Keratinocyte (primary cell): ENCODE data around the gene ROBO2. TPM values are rescaled to one million over a fixed set of nuclear protein-coding genes. Genes with fewer than 3 reads are reported as not detected.

Source experiments
- DNase-seq: peaks from one replicate; pipeline ENCODE4 v3.0.0-alpha.2; 2011; ENCODE audit warnings: low read depth, missing footprints, low spot score
- FAIRE-seq: peaks from 2 replicates; lab custom pipeline; 2011; peaks lifted over from hg19 to GRCh38; lab: Jason Lieb, UNC
- H2AFZ ChIP-seq: 2 replicates; pipeline ENCODE4 v1.6.0; 2012; ENCODE audit warnings: low read length, control low read depth, inconsistent platforms; ENCODE audit not compliant: control insufficient read depth
- H3K27ac ChIP-seq: 2 replicates; pipeline ENCODE4 v1.5.1; 2011; ENCODE audit warnings: low read length; ENCODE audit not compliant: control insufficient read depth, insufficient read depth
- H3K27me3 ChIP-seq: 3 replicates; pipeline ENCODE4 v1.6.0; 2011; ENCODE audit warnings: low read length; ENCODE audit not compliant: control insufficient read depth, insufficient read depth; ENCODE audit errors: extremely low read depth
- H3K36me3 ChIP-seq, 2 experiments: 2 replicates in 1 of 2; 3 replicates in 1 of 2; pipeline ENCODE4 v1.5.1; 2011; ENCODE audit warnings: low read length in 2 of 2, mild to moderate bottlenecking in 1 of 2; ENCODE audit not compliant: control insufficient read depth in 2 of 2, insufficient read depth in 2 of 2; ENCODE audit errors: extremely low read depth in 1 of 2
- H3K4me1 ChIP-seq: 3 replicates; pipeline ENCODE4 v1.5.1; 2011; ENCODE audit warnings: low read length; ENCODE audit not compliant: control insufficient read depth, insufficient read depth; ENCODE audit errors: extremely low read depth
- H3K4me2 ChIP-seq: 3 replicates; pipeline ENCODE4 v1.6.0; 2011; ENCODE audit warnings: low read depth, low read length; ENCODE audit not compliant: control insufficient read depth, insufficient read depth; ENCODE audit errors: extremely low read depth
- H3K4me3 ChIP-seq, 3 experiments: fragments of 200-600 bp in 1 of 3; sonication (generic) in 1 of 3; 2 replicates in 2 of 3; 3 replicates in 1 of 3; pipeline ENCODE4 v1.5.1; 2011 to 2016; ENCODE audit warnings: low read length in 3 of 3, mild to moderate bottlenecking in 3 of 3, control low read depth in 2 of 3, inconsistent platforms in 1 of 3, low read depth in 1 of 3, mixed read lengths in 1 of 3, mixed run types in 1 of 3, moderate library complexity in 1 of 3; ENCODE audit not compliant: control insufficient read depth in 2 of 3, insufficient read depth in 2 of 3; ENCODE audit errors: extremely low read depth in 1 of 3
- H3K79me2 ChIP-seq: 2 replicates; pipeline ENCODE4 v1.6.0; 2012; ENCODE audit warnings: low read length; ENCODE audit not compliant: control insufficient read depth, insufficient read depth
- H3K9ac ChIP-seq: 3 replicates; pipeline ENCODE4 v1.6.0; 2011; ENCODE audit warnings: low read length; ENCODE audit not compliant: control insufficient read depth, insufficient read depth; ENCODE audit errors: extremely low read depth
- H3K9me1 ChIP-seq: 3 replicates; pipeline ENCODE4 v1.6.0; 2011; ENCODE audit warnings: low read length; ENCODE audit not compliant: control insufficient read depth, insufficient read depth; ENCODE audit errors: extremely low read depth
- H3K9me3 ChIP-seq: 2 replicates; pipeline ENCODE4 v1.5.1; 2012; ENCODE audit warnings: low read depth, low read length; ENCODE audit not compliant: control insufficient read depth
- H4K20me1 ChIP-seq: 3 replicates; pipeline ENCODE4 v1.6.0; 2011; ENCODE audit warnings: low read length; ENCODE audit not compliant: control insufficient read depth, insufficient read depth; ENCODE audit errors: extremely low read depth
- CTCF ChIP-seq, 3 experiments: IDR thresholded peaks in 1 of 3; conservative IDR thresholded peaks in 1 of 3; optimal IDR thresholded peaks in 1 of 3; 2 replicates in 2 of 3; 3 replicates in 1 of 3; pipeline versions ENCODE3 to v1.5.1; 2011; ENCODE audit warnings: low read length in 3 of 3, mild to moderate bottlenecking in 3 of 3, moderate library complexity in 2 of 3, control low read depth in 1 of 3, inconsistent platforms in 1 of 3; ENCODE audit not compliant: insufficient read depth in 2 of 3; ENCODE audit errors: extremely low read depth in 1 of 3
- EZH2 ChIP-seq: IDR thresholded peaks from one replicate; pipeline ENCODE4 v1.6.1; 2012; ENCODE audit warnings: inconsistent platforms, mild to moderate bottlenecking, low read length, moderate library complexity
- dilution Hi-C: fragments of 300-500 bp; cut with MboI; formaldehyde crosslinking; loops from one replicate; pipeline ENCODE4 v1.7.0; 2020; ENCODE audit warnings: low sequenced_read_pairs; ENCODE audit not compliant: extremely low pct_ligation_motif_present
- polyA plus RNA-seq, 5 experiments: library from polyadenylated mRNA; depleted of rRNA in 3 of 5; stranded (reverse) in 3 of 5; stranded (forward) in 1 of 5; unstranded in 1 of 5; fragments of >200 nt; gene quantifications; 1 replicate in 1 of 5; 2 replicates in 3 of 5; 3 replicates in 1 of 5; pipeline versions ENCODE4 v1.2.1 to v1.2.3, GENCODE V29; 2011 to 2012; ENCODE audit warnings: missing spikeins in 2 of 5, low read depth in 1 of 5, low replicate concordance in 1 of 5

ROBO2 gene
- polyA plus RNA-seq, 1 donor (not counting 4 experiments of a cell fraction or from before 2014, with no cell fraction given) = 0.30 TPM

GRCh38 chr3:77667901-77668300 is 628.0 kb downstream of the ROBO2 start:
- Histone ChIP-seq H3K4me2 (no peak overlapping the region), H4K20me1 (no peaks in the 10 kb centered on the region), H3K4me1 (no peaks in the 10 kb centered on the region), H3K4me3 (no peak overlapping the region), H3K27me3 (no peaks in the 10 kb centered on the region), H3K36me3 (no peaks in the 10 kb centered on the region), H3K9me1 (no peaks in the 10 kb centered on the region), H3K27ac (no peak overlapping the region), H3K79me2 (no peaks in the 10 kb centered on the region), H3K9me3 (no peaks in the 10 kb centered on the region), H3K9ac (no peak overlapping the region), H2AFZ (no peak overlapping the region)
- FAIRE-seq (no peak), DNase-seq (no peak)
- TF ChIP-seq EZH2 (no peak), CTCF (optimal IDR thresholded peaks at IDR 0.05 in 1 of 3, IDR thresholded peaks at IDR 0.05 in 1 of 3, conservative IDR thresholded peaks at IDR 0.05 in 1 of 3; ENCODE audit: extremely low read depth in 1 of 3, insufficient read depth in 2 of 3, low read length in 3 of 3) (no peak)
- dilution Hi-C loops = no loop called here

DNA sequence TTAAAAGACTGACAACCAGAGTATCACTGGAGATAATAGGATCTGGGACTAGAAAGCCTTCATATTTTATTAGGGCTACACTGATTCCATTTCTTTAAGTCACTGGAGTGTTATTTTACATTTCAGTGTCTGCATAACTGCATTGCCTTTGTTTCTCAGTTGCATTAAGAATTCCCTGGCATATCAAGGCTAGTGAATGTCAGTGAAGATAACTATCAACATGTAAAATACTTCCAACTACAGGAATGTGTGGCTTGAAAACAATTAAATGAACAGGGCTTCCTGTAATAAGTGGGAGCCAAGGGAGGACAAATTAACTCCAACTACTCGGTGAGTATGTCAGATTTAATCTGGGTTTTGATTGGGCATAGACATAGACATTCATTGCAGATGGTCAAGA is 628.5 kb downstream of the ROBO2 start:
- FAIRE-seq (no peak), DNase-seq (no peak)
- Histone ChIP-seq H4K20me1 (no peaks in the 10 kb centered on the region), H3K27ac (no peak overlapping the region), H3K27me3 (no peaks in the 10 kb centered on the region), H3K9me1 (no peaks in the 10 kb centered on the region), H3K36me3 (no peaks in the 10 kb centered on the region), H3K4me1 (no peaks in the 10 kb centered on the region), H3K9me3 (no peaks in the 10 kb centered on the region), H3K4me3 (no peak overlapping the region), H3K79me2 (no peaks in the 10 kb centered on the region), H3K4me2 (no peak overlapping the region), H3K9ac (no peak overlapping the region), H2AFZ (no peak overlapping the region)
- dilution Hi-C loops = no loop called here
- no peak for TF ChIP-seq EZH2
- no peak for TF ChIP-seq CTCF (optimal IDR thresholded peaks at IDR 0.05 in 1 of 3, IDR thresholded peaks at IDR 0.05 in 1 of 3, conservative IDR thresholded peaks at IDR 0.05 in 1 of 3; ENCODE audit: extremely low read depth in 1 of 3, insufficient read depth in 2 of 3, low read length in 3 of 3)
